Common myeloid progenitor, CD34-positive (primary cell): Measurements from ENCODE around the gene ZNF239.

ENCODE experiments used
- CTCF ChIA-PET: fragments of 350-600 bp; sonication (Branson Sonifier 250); formaldehyde crosslinking; loops from one replicate; lab custom pipeline; 2021; ENCODE audit warnings: antibody characterized with exemption; lab: Charles Lee
- POLR2A ChIA-PET: fragments of 350-600 bp; sonication (Branson Sonifier 250); formaldehyde crosslinking; loops from one replicate; lab custom pipeline; 2021; ENCODE audit warnings: antibody characterized with exemption; lab: Charles Lee
- DNase-seq, 3 donors: peaks; one replicate each; pipeline versions ENCODE4 v3.0.0 to v3.0.0-alpha.2; 2013
- H3K27ac ChIP-seq, 2 experiments: 1 replicate in 1 of 2; 2 replicates in 1 of 2; pipeline ENCODE4 v1.7.0; 2013; ENCODE audit warnings: inconsistent platforms in 2 of 2, low read length in 2 of 2, mild to moderate bottlenecking in 2 of 2, low read depth in 1 of 2, moderate library complexity in 1 of 2; ENCODE audit not compliant: severe bottlenecking in 2 of 2, insufficient read depth in 1 of 2, poor library complexity in 1 of 2
- H3K27me3 ChIP-seq, 5 experiments: replicated peaks in 2 of 5; 1 replicate in 3 of 5; 2 replicates in 2 of 5; pipeline versions ENCODE4 v1.6.1 to v1.7.0; 2013; ENCODE audit warnings: low read length in 4 of 5, mild to moderate bottlenecking in 2 of 5, moderate library complexity in 2 of 5, inconsistent platforms in 1 of 5; ENCODE audit not compliant: insufficient read depth in 5 of 5, control insufficient read depth in 4 of 5
- H3K36me3 ChIP-seq, 4 experiments: 1 replicate in 2 of 4; 2 replicates in 2 of 4; pipeline versions ENCODE4 v1.6.1 to v1.7.0; 2013; ENCODE audit warnings: low read length in 3 of 4, control low read depth in 1 of 4, mild to moderate bottlenecking in 1 of 4; ENCODE audit not compliant: control insufficient read depth in 4 of 4, insufficient read depth in 4 of 4
- H3K4me1 ChIP-seq, 4 experiments: 1 replicate in 3 of 4; 2 replicates in 1 of 4; pipeline versions ENCODE4 v1.6.1 to v1.7.1; 2013; ENCODE audit warnings: low read length in 3 of 4, mild to moderate bottlenecking in 3 of 4, control low read depth in 1 of 4, inconsistent platforms in 1 of 4, moderate library complexity in 1 of 4; ENCODE audit not compliant: control insufficient read depth in 4 of 4, insufficient read depth in 4 of 4; ENCODE audit errors: control extremely low read depth in 1 of 4
- H3K4me3 ChIP-seq, 7 experiments: 1 replicate in 4 of 7; 2 replicates in 3 of 7; pipeline versions ENCODE4 v1.5.1 to v1.7.0; 2013; ENCODE audit warnings: mild to moderate bottlenecking in 7 of 7, low read length in 6 of 7, moderate library complexity in 6 of 7, inconsistent platforms in 2 of 7, low read depth in 2 of 7, control low read depth in 1 of 7; ENCODE audit not compliant: insufficient read depth in 4 of 7, control insufficient read depth in 1 of 7; ENCODE audit errors: extremely low read depth in 1 of 7
- H3K9me3 ChIP-seq, 5 experiments: 1 replicate in 4 of 5; 2 replicates in 1 of 5; pipeline versions ENCODE4 v1.6.1 to v1.7.1; 2013; ENCODE audit warnings: low read length in 4 of 5, mild to moderate bottlenecking in 2 of 5, inconsistent platforms in 1 of 5, low read depth in 1 of 5, moderate library complexity in 1 of 5; ENCODE audit not compliant: control insufficient read depth in 4 of 5, insufficient read depth in 2 of 5; ENCODE audit errors: control extremely low read depth in 1 of 5
- WGBS: methylation state at CpG from one replicate; pipeline ENCODE4 v1.1.5; 2013; ENCODE audit not compliant: insufficient coverage; 5-methylcytosine and 5-hydroxymethylcytosine counted together

Gene ZNF239

DNA sequence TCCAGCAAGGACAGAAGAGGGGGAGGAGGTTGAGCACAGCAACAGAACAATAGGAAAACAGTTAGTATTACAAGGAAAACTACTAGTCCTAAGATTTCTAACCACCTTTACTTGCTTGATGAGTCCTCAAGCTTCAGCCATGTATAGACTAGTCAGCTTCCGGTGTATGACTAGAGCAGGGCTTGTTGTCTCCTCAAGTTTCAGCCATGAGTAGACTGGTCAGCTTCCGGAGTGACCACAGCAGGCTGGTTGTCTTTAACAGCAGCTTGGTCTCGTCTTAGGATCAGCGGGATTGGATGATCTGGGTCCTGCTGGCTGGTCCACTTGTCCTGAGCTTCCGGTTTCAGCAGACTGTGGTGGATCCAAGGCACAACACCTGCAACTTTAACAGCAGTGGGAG, 10.6 kb upstream of the ZNF239 start:
- WGBS: 98% methylated on average over 5 of the region's 5 CpGs
- Histone ChIP-seq H3K4me3 (no peak overlapping the region), H3K27me3 (no peaks in the 10 kb centered on the region), H3K4me1 (no peaks in the 10 kb centered on the region), H3K36me3 (no peaks in the 10 kb centered on the region), H3K9me3 (no peaks in the 10 kb centered on the region), H3K27ac (no peak overlapping the region)
- POLR2A ChIA-PET: no interaction called here
- CTCF ChIA-PET: no interaction called here
- no peak for DNase-seq

DNA sequence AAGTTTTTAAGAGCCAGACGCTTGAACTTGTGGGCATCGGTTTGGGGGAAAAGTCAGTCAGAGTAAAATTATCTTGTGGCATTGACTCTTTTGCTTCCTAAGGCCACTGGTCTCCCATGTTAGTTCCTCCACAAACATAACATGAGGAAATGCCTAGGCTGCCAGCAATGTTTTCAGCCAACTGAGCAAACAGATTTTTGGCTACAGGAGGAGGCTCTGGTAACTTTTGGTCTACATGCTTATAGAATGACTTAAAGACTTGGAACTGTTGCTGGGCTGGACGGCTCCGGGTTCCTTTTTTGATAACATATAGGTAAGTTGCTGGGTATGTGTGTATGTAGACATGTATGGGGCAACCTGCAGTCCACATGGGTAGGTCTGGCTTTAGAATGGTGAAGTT, 9.6 kb upstream of the ZNF239 start:
- no peaks in the 10 kb centered on the region for H3K4me1 ChIP-seq
- no peak for DNase-seq
- no peak overlapping the region for H3K4me3 ChIP-seq
- WGBS: 82% methylated on average over 3 of the region's 4 CpGs
- H3K36me3 ChIP-seq: no peaks in the 10 kb centered on the region
- POLR2A ChIA-PET: no interaction called here
- no peaks in the 10 kb centered on the region for H3K9me3 ChIP-seq
- no peak overlapping the region for H3K27ac ChIP-seq
- no peaks in the 10 kb centered on the region for H3K27me3 ChIP-seq
- CTCF ChIA-PET: no interaction called here

DNA sequence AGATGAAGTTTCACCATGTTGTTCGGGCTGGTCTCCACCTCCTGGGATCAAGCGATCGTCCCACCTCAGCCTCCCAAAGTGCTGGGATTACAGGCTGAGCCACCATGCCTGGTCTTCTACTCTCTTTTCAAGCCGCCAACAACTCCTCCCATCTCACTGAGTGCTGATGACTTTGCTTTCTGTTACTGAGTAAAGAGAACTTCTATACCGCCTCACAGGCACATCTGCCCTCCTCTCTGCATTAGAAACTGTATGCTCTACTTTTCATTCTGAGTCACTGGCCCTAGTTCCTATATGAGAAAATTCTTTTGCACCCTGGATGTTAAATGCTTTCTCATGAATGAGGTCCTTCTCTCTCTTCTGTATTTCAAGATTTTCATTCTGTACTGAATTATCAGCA, 2.2 kb upstream of the ZNF239 start:
- peaks cover 0 to 26% (median 11%) of the 10 kb centered on the region in 5 experiments for H3K9me3 ChIP-seq
- DNase-seq: no peak
- no peaks in the 10 kb centered on the region for H3K36me3 ChIP-seq
- CTCF ChIA-PET: no interaction called here
- 100% methylated on average over 2 of the region's 5 CpGs for WGBS
- H3K27me3 ChIP-seq: no peaks in the 10 kb centered on the region
- no peak overlapping the region for H3K27ac ChIP-seq
- H3K4me3 ChIP-seq: no peak overlapping the region
- POLR2A ChIA-PET: no interaction called here
- H3K4me1 ChIP-seq: peaks cover 0 to 14% (median 9%) of the 10 kb centered on the region in 4 experiments

DNA sequence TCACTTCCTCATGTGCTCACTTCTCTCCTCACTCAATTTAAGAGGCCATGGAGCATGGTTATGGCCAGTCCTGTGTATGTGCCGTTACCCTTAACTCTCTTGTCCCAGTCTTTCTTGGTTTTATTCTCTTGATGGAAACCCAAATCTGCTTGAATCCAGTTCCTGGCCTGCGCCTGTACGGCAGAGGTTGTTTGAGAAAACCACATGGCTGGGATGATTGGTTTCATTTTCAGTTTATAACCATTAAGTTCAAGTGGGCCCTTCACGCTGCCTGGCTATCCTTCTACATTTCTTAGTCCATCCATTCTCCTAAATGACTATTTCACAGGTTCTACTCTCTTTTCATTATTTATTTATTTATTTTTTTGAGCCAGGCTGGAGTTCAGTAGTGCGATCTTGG, 1.6 kb upstream of the ZNF239 start:
- peak in 1 of 3 donors; percentile 28 for DNase-seq
- WGBS: 85% methylated on average over 4 of the region's 5 CpGs
- no peak overlapping the region for H3K27ac ChIP-seq
- peaks cover 0 to 26% (median 11%) of the 10 kb centered on the region in 5 experiments for H3K9me3 ChIP-seq
- no peak overlapping the region for H3K4me3 ChIP-seq
- H3K36me3 ChIP-seq: no peaks in the 10 kb centered on the region
- H3K27me3 ChIP-seq: no peaks in the 10 kb centered on the region
- peaks cover 2 to 17% (median 11%) of the 10 kb centered on the region in 4 experiments for H3K4me1 ChIP-seq
- POLR2A ChIA-PET: no interaction called here
- CTCF ChIA-PET: no interaction called here

DNA sequence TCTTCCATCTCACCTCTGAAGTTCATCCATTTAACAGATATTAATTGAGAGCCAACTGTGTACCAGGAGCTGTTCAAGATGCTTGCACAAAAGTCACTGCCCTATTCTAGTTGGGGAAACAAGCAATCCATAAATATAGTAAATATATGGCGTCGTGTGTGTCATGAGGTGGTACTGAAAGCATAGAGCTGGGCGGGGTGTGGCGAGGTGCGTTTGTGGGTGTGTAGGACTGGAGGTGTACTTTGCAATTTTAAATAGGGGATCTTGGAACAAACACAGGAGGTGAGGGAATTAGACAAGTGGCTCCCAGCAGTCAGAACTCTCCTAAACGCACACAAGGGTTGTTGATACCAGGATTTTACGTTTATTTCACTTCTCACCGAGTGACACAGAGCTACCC, 490 bp upstream of the ZNF239 start:
- ChIA-PET CTCF (no interaction called here), POLR2A (no interaction called here)
- Histone ChIP-seq H3K9me3 (peaks cover 0 to 26% (median 11%) of the 10 kb centered on the region in 5 experiments), H3K27ac (no peak overlapping the region), H3K36me3 (peaks cover 0 to 3% (median 0%) of the 10 kb centered on the region in 4 experiments), H3K4me3 (peak overlapping the region in 4 of 7 experiments; percentile 55 to 67 (median 62)), H3K4me1 (peaks cover 5 to 18% (median 12%) of the 10 kb centered on the region in 4 experiments), H3K27me3 (peaks cover 0 to 2% (median 0%) of the 10 kb centered on the region in 5 experiments)
- WGBS: 89% methylated on average over 4 of the region's 8 CpGs
- DNase-seq: no peak

DNA sequence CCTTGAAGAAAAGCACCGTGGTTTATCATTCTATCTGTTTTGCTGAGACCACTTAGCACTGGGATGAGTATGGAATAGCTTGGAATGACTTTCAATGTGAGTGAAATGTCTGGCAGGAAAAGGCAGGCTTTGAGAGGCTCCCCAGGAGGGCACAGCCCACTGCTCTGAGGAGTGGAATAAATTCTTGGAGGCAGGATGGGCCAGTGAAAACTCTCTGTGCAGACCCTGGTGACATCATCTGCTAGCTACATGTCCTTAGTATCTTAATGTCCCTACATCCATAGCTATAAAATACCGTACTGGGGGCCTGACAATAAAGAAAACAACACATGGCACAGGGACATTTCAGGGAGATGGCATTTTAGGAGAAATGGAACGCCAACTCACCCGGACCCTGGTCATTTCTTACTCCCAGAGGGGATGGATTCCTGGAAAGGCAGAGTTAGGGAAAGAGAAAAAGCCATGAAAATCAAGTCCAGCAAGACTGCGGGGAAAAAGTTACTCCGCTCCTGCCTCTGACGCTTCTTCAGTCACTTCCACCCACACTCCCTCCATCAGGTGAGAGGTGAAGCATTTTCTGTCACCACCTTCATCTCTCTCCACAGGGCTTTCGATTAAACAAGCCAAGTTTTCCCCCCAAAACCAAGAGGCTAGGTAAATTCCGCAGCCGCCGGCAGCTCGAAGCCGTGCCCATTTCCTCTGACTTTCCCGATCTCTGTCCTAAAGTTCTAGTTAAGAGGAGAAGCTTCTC, 991 bp downstream of the ZNF239 start:
- Histone ChIP-seq H3K4me3 (peak overlapping the region in 2 of 7 experiments; percentile 25 to 65), H3K27ac (no peak overlapping the region), H3K36me3 (peaks cover 0 to 8% (median 5%) of the 10 kb centered on the region in 4 experiments), H3K4me1 (peaks cover 5 to 18% (median 12%) of the 10 kb centered on the region in 4 experiments), H3K9me3 (peaks cover 0 to 26% (median 11%) of the 10 kb centered on the region in 5 experiments), H3K27me3 (peaks cover 0 to 3% (median 0%) of the 10 kb centered on the region in 5 experiments)
- POLR2A ChIA-PET: no interaction called here
- CTCF ChIA-PET: interaction anchor here (0.6 kb wide), 1 partner anchor 22 kb away, joined by 3 read pairs; no protein-coding TSS in a partner anchor
- 86% methylated on average over 10 of the region's 14 CpGs for WGBS
- DNase-seq: no peak

DNA sequence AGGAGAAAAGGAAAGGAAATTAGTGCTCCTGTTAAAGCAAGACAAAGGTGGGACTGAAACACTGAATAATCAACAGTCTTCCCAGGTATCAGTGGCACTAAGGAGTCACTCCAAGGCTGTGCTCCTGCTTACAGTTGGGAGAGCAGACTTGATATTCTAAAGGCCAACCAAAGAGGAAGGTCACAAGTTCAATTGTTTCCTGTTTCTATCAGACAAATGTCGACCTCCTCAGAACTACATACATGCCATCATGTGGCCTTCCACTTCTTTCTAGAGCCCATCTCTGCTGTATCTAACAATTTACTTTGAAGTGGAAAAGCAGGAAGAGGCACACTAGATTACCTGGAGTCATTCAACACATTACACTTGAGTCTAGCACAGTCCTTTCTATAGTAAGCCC, 3.4 kb downstream of the ZNF239 start:
- ChIA-PET CTCF (no interaction called here), POLR2A (no interaction called here)
- peaks cover 0 to 3% (median 0%) of the 10 kb centered on the region in 5 experiments for H3K27me3 ChIP-seq
- H3K9me3 ChIP-seq: peaks cover 0 to 27% (median 12%) of the 10 kb centered on the region in 5 experiments
- peaks cover 5 to 18% (median 12%) of the 10 kb centered on the region in 4 experiments for H3K4me1 ChIP-seq
- DNase-seq: peak in 1 of 3 donors; percentile 13
- no peak overlapping the region for H3K27ac ChIP-seq
- H3K36me3 ChIP-seq: peaks cover 0 to 24% (median 8%) of the 10 kb centered on the region in 4 experiments
- no CpG with 5 or more reads among the region's 1 CpG for WGBS
- no peak overlapping the region for H3K4me3 ChIP-seq
